GM19324 (cell line): ENCODE results near the gene PEPD.

Source experiments
- ATAC-seq: cut with Tn5 transposase; IDR thresholded peaks from one replicate; pipeline ENCODE4 v1.9.1; 2021; ENCODE audit warnings: mild to moderate bottlenecking, moderate library complexity; ENCODE audit not compliant: unreplicated experiment, low FRiP score

Gene PEPD

DNA sequence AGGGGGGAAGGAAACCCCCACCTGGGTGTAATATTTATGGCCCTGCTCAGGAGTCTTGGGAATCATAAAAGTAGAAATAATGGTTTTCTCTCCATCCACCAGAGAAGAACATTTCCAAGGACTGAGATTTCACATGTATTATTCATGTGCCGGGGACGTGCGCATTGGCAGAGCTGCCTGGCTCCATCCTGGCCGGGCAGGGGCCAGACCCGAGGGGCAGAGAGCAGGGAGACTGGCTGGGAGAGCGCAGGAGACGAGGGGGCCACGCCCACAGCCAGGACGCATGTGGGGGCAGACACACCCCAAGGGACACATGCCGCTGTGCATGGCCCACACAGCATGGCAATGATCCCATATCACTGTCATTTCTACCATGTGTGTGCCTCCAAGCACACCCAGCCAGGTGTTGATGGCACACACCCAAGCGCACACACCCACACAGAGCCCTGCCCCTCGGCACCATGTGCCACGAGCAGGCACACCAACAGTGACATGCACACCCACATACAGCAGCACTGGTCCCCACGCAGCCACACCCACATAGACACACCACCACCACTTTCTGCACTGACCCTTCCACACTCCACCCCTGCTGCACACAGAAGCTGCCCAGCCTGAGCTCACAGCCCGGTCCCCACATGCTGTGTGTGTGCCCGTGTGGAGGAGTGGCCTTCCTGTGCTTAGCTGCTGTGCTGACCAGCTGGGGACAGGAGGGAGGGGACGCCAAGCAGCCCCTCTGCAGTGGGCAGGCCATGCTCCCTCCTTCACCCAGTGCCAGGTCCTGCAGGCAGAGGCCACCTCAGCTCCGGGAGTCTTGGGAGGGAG is 108.8 kb downstream of the PEPD start:
- ATAC-seq = no peak

DNA sequence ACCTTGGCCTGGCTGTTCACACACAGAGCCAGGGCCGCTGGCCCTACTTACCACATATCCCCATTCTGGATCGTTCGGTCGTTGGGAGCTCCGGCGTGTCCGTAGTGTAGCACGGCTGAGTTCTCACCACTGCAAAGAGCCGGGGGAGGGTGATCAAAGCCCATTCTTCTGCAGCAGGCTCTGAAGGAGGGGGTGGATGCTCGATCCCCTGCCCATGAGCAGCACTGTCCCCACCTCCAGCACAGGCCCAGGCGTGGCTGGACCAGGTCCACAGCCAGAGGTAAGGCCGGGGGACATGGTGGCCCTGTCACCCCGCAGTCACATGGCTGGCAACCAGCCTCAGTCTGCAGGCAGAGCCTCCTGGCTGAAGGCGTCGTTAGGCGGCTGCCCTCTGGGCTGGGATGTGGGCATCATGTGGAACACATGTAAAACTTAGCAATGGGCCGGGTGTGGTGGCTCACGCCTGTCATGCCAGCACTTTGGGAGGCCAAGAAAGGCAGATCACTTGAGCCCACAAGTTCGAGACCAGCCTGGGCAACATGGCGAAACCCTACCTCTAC is 109.9 kb downstream of the PEPD start:
- no peak for ATAC-seq

DNA sequence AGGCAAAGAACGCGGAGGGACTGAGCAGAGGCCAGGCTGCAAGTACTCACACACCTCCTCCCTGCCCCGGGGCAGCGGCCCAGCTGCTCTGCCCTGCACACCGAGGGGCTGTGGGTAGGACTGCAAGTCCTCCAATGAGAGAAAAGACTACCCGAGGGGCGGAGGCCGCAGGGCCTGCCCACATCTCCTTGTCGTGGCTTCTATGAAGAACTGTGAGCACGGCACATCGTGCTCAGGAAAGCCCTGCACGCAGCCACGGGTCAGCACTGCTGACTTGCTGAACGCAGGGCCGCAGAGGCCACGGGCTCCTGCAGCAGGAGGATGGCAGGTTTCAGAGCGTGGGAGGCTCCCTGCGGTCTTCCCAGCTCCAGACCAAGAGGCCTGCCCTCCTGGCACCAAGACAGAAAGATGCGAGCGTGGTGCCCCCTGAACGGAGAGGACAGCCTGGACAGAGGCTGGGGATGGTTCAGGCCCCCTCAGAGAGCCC is 110.6 kb downstream of the PEPD start:
- no peak for ATAC-seq

DNA sequence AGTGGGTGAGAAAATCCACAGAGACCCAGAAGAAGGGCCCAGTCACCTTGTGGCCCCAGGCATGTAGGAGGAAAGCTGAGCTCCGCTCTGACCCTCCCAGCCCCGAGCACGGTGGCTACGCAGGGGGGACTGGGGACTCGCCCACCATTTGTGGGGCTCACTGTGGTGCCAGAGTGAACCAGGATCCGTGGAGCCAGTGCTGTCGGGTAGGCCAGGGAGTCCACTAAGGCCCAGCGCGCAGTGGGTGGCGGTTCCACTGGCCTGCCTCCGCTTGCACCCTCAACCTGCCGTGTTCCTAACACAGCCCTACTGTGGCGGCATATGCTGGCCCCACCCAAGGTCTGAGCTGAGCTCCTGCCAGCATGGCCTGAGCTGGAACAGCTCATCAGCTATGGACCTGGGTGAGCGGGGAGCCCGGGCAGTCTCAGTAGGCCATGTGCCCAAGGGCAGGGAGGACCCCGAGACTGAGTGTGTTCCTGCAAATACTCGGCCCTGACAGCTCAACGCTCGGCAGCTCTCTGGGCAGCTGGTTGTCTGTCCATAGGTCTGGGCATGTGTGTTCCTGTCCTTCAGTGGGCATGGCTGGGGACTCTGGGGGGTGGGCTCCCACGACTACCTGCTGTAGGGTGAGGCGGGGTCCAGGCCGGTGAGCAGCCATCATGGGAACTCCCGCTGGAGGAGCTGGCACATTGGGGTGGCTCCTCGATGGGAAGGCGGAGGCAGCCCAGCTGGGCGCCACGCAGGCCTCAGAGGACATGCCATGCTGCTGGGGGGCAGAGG is 111.5 kb downstream of the PEPD start:
- ATAC-seq = no peak

DNA sequence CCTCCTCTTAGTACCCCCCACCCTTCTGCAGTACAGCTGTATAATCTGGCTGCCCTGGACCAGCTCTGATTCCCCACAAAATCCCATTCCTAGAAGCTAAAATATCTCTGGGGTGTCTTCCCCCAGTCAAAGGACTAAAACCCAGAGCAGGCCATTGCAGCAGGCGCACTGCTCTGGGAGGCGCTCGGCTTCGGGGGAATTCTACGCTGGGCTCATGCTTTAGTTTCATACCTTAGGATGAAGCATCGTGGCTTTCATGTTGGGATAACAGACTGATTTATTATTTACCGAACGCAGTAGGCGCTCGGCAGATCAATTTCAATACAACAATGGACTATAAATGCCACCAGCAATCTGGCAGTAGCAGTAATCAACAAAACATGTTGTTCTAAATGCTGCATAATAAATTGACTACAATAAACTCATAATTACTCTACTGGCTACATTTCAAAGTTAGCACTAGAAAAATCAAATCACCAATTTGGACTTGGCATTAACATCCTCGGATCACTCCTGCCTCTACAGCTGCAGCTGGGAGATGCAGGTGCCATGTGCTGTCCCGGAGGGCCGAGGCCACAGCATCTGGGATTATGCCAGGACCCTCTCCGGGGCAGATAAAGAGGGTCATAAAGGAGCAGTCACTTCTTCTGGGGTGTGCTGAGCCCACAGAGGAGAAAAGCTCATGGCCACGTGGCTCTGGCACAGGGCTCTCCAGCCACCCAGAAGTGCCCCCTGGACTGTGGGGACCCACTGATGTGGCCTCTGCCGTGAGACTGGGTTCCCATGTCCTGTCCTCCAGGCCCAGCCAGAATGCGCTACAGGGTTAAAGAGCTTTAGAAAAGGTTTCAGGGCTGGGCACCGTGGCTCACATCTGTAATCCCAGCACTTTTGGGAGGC is 112.8 kb downstream of the PEPD start:
- no peak for ATAC-seq

DNA sequence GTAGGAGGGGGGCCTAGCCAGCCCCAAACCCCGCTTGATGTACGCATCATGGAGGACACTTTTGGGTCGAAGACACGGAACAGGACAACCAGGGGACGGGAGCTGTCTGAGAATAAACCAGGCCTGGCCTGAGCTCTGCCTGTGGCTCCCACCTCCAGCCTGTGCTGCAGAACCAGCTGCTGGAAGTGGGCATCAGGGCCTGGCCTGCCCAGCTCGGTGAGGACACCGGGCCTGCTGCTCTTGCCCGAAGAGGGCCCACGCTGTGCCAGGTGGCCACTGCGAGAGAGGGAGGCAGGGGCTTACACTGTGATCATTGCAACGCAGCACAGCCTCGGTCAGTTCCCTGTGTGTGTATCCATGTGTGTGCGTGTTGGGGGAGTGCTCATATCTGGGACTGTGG is 113.5 kb downstream of the PEPD start:
- no peak for ATAC-seq

DNA sequence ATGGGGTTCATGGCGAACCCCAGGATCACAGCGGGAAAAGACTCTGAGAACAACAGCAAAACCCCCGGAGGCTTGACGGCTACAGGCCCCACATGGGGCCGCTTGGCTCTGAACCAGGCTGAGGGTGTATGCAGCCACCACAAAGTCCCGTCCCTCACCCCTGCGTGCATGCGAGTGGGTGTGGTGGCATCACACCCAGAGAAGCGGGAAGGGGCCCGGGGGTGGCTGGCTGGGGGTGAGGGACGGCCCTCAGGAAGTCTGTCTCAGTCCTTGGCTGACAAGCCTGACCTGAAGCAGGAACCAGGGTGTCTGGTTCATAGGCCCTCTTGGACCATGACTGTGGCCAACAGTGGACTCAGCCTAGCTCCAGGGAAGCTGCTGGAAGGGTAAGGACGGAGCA is 113.9 kb downstream of the PEPD start:
- no peak for ATAC-seq

GRCh38 chr19:33407140-33407551 is 114.4 kb downstream of the PEPD start:
- no peak for ATAC-seq

DNA sequence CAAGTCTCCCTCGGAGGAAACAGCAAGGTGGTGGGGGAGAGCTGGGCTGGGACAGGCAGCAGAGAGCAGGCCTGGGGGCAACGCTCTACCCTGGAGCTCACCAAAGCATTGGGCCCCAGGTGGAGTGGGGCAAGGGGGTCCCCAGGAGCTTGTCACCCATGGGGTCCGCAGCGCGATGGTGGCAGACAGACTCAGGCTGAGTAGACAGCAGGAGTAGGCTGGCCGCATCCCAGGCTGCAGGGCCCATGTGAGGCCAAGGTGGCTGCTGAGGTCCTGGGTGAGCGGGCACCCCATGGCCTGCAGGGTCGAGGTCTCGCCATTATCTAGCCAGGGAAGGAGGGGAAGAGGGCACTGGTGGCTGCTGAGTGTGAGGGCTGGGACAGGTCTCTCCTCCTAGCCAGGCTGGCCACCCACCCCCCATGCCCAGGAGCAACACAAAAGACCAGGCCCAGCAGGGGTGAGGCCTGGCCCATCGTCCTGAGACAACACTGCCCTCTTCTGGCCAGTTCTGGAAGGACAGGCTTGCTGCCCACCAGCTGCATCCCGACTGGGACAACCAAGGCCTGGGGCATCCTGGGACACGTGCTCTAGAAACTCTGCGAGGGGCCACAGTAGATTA is 115.0 kb downstream of the PEPD start:
- ATAC-seq = no peak

DNA sequence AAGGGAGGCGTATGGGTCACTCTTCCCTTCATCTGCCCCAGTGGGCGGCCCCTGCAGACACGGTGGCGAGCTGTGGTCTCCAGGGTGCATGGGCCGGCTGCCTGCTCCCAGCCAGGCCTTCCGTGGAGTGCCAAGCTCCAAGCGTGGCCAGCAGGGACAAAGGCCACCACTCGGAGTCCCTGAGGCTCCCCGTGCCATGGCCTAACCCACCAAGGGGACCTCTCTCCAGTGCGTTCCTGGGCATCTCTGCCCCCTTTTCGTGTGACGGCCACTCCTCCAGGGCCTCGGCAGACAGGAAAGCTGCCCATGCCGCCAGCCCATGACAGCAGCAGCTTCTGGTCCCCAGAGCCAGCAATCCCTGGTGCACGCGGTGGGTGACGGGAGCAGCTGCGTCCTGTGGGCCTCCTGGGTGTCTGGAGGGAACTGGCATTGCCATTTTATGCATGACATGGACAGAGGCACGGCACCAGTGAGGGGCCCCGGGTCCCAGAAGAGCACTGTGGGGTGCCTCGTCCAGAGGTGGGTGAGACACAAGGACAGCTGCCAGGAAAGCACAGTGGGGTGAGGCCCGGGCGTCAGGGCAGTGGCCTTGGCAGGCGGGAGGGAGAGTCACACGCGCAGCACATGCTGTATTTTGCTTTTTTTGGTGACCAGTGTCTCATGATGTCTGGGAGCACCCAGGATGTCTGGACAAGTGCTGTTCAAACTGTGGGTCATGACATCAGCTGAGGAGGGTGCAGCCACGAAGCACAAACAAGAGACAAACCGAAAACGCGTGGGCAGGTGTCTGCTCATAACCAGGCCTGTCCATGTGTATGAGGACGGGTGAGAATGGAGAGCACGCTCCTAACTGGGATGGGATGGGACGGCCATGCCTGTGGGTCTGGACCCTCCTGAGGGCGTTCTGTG is 115.8 kb downstream of the PEPD start:
- no peak for ATAC-seq

DNA sequence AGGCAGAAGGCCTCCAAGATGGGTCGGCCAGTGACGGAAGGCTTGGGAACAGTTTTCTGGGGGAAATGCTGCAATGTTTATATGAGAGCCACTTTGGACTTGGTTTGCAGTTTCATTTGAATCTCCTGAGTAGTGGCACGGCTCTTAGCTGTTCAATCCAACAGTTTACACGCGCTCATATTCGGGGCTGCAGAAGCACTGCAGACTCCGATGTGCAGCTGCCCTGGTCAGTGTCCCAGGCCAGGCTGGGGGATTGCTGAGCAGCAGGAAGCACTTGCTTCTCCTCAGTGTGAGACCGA is 116.4 kb downstream of the PEPD start:
- ATAC-seq = no peak

DNA sequence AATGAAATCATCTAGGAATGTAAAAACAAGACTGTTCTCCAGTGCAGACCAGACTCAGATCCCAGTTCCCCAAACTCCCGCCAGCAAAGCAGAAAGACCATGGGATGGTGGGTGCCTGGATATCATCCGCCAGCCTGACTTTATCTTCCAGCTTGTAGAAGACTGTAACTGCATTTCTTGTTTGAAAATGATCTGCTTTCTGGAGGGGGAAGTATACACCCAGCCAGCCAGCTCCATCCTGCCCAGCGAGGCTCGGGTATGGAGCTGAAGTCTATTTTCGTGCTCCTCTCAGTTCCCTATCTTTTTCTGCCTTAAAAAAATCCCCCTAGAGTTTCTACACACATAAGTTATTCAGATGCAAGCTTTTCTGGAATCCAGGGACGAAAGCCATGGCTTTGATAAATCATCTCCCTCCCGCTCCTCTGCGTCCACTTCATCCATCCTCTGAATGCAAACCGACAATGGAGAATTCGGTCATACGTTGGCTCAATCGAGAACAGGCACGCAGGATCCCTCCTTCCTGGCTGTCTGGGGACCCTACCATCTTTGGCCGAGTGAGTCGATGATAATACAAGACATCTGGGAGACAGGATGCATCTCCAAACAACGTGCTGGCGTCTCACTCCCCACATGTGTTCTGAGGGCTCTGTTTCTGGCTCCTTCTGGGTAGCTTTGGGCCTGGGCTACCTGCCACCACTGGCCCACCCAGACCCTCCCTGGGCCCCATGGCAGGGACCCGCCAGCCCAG is 116.9 kb downstream of the PEPD start:
- no peak for ATAC-seq

- no peak for ATAC-seq
These were observed 117.7 kb downstream of the PEPD start for GRCh38 chr19:33403973-33404304.

DNA sequence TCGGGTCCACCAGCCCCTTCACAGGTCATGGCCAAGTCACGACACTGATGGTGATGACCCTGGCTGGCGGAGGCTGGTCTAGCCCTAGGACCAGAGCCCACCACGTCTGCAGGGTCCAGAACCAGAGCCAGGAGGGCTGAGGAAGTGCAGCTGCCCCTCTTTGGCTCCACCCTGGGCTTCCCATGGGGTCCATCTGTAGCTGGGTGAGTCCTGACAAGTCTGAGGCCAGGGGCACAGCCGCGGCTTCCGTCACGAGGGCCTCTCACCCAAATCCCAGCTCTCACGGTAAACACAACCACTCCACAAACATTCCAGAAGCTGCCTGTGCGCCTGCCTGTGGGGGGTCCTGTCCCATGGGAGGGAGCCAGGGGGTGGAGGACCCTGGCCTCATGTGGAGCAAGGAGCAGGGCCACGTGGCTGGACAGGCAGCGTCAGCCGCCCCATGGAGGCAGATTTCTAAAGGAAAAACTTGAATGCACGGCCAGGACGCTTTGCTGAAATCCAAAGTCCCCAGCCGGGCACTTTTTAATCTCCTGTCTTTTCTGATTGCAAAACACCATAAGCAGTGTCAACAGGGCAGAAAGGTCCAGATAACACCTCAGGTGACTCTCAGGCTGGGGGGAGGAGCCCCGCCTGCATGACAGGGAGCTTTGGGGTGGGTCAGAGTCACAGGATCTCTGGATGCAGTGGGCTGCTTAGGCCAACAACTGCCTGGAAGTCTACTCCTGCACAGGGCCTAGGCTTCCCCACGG is 118.2 kb downstream of the PEPD start:
- ATAC-seq = no peak

- no peak for ATAC-seq
These were observed 119.0 kb downstream of the PEPD start for GRCh38 chr19:33402421-33403220.

- no peak for ATAC-seq
These were observed 119.7 kb downstream of the PEPD start for GRCh38 chr19:33401683-33402420.
